GM18861 (cell line): ENCODE data around the gene RCBTB2.

Source experiments
- ATAC-seq: cut with Tn5 transposase; IDR thresholded peaks from one replicate; pipeline ENCODE4 v1.9.1; 2021; ENCODE audit not compliant: unreplicated experiment

Gene RCBTB2

GRCh38 chr13:48532256-48532505 is 699 bp downstream of the RCBTB2 start:
- ATAC-seq, result peak; percentile 6

- ATAC-seq, result no peak
Observed at GRCh38 chr13:48531416-48532255, 1.2 kb downstream of the RCBTB2 start.

- no peak for ATAC-seq
Observed at GRCh38 chr13:48530833-48531232, 2.0 kb downstream of the RCBTB2 start.

GRCh38 chr13:48528720-48529119 is 4.2 kb downstream of the RCBTB2 start:
- no peak for ATAC-seq

- no peak for ATAC-seq
Observed at GRCh38 chr13:48527955-48528354, 4.9 kb downstream of the RCBTB2 start.

GRCh38 chr13:48526286-48526685 is 6.6 kb downstream of the RCBTB2 start:
- ATAC-seq, result no peak

- ATAC-seq, result no peak
Observed at GRCh38 chr13:48518083-48518482, 14.8 kb downstream of the RCBTB2 start.

GRCh38 chr13:48515732-48516131 is 17.1 kb downstream of the RCBTB2 start:
- ATAC-seq, result no peak

GRCh38 chr13:48514793-48515192 is 18.1 kb downstream of the RCBTB2 start:
- no peak for ATAC-seq

- no peak for ATAC-seq
Observed at GRCh38 chr13:48511621-48512230, 21.2 kb downstream of the RCBTB2 start.

GRCh38 chr13:48510698-48511097 is 22.2 kb downstream of the RCBTB2 start:
- no peak for ATAC-seq

- ATAC-seq, result no peak
Observed at GRCh38 chr13:48508011-48508410, 24.9 kb downstream of the RCBTB2 start.

GRCh38 chr13:48507021-48507420 is 25.9 kb downstream of the RCBTB2 start:
- no peak for ATAC-seq

- no peak for ATAC-seq
Observed at GRCh38 chr13:48506092-48506701, 26.7 kb downstream of the RCBTB2 start.

- peak; percentile 73 for ATAC-seq
Observed at GRCh38 chr13:48505597-48506091, 27.2 kb downstream of the RCBTB2 start.

- ATAC-seq, result no peak
Observed at GRCh38 chr13:48505012-48505411, 27.9 kb downstream of the RCBTB2 start.

- ATAC-seq, result no peak
Observed at GRCh38 chr13:48504606-48505005, 28.3 kb downstream of the RCBTB2 start.

GRCh38 chr13:48502601-48503319 is 30.1 kb downstream of the RCBTB2 start:
- ATAC-seq, result no peak

- peak; percentile 33 for ATAC-seq
Observed at GRCh38 chr13:48501705-48502104, 31.2 kb downstream of the RCBTB2 start.

- peak; percentile 48 for ATAC-seq
Observed at GRCh38 chr13:48500652-48501197, 32.2 kb downstream of the RCBTB2 start.

GRCh38 chr13:48497669-48498068 is 35.2 kb downstream of the RCBTB2 start:
- no peak for ATAC-seq
